ENCODE data around the gene STAP1. TPM values are rescaled to one million over a fixed set of nuclear protein-coding genes. Genes with fewer than 3 reads are reported as not detected.
"Not testable (repeated sequence)": the region's sequence is repeated elsewhere in the genome, so short reads cannot be mapped to it uniquely, and the experiment has no call there.

Gene STAP1
- total and polyA plus RNA-seq, 10 of the 15 experiments (the other 5 are each of a cell fraction or from before 2014, with no cell fraction given), result 4.6 to 19.4 (median 9.4) TPM

GRCh38 chr4:67532397-67532796, 26.1 kb upstream of the STAP1 start:
- not testable (repeated sequence) for FAIRE-seq
- peaks cover 3 to 42% of the 10 kb centered on the region in 2 experiments for H3K36me3 ChIP-seq (ENCODE audit: control insufficient read depth in 2 of 2, insufficient read depth in 2 of 2, low read length in 1 of 2)

GRCh38 chr4:67533112-67533511, 25.4 kb upstream of the STAP1 start:
- RAD21 ChIA-PET (ENCODE audit: unreplicated experiment), result no interaction called here
- CTCF ChIA-PET, result no interaction called here
- no peak overlapping the region for H3K4me3 ChIP-seq
- H3K79me2 ChIP-seq (ENCODE audit: control insufficient read depth, insufficient read depth, low read length), result no peaks in the 10 kb centered on the region
- no peaks in the 10 kb centered on the region for H4K20me1 ChIP-seq (ENCODE audit: control insufficient read depth, insufficient read depth)
- no TSS peak for BruUV-seq (replicated peaks)
- no peak overlapping the region for H2AFZ ChIP-seq (ENCODE audit: control insufficient read depth, low read depth, low read length)
- H3K27ac ChIP-seq (ENCODE audit: control insufficient read depth, insufficient read depth), result no peak overlapping the region
- WGBS (ENCODE audit: insufficient coverage, insufficient replicate concordance, low lambda C conversion rate, missing lambda C conversion rate), result 95% methylated on average over 3 of the region's 3 CpGs
- intact Hi-C loops (cut with micrococcal nuclease; ENCODE audit: unreplicated experiment) (no loop called here), in situ Hi-C loops (cut with MboI) (loop anchor here (25.0 kb wide), 1 partner anchor 1104 kb away; no protein-coding TSS in a partner anchor)
- SMC1A ChIA-PET (ENCODE audit: uncharacterized antibody, unreplicated experiment), result no interaction called here
- no peak overlapping the region for H3K9ac ChIP-seq (ENCODE audit: control insufficient read depth, insufficient read depth, low read length)
- ATAC-seq, result no peak
- FAIRE-seq, result no peak
- no peak for DNase-seq (ENCODE audit: low read depth, low spot score)
- peaks cover 12% of the 10 kb centered on the region; the same call in 2 of the 3 replicates for H3K9me3 ChIP-seq (replicated peaks; ENCODE audit: control insufficient read depth, insufficient read depth, low read length)
- no peak overlapping the region for H3K4me2 ChIP-seq (ENCODE audit: control insufficient read depth, insufficient read depth)
- no peaks in the 10 kb centered on the region for H3K27me3 ChIP-seq (replicated peaks in 1 of 2; ENCODE audit: control insufficient read depth in 2 of 2, insufficient read depth in 2 of 2, low read length in 1 of 2)
- H3K36me3 ChIP-seq (ENCODE audit: control insufficient read depth in 2 of 2, insufficient read depth in 2 of 2, low read length in 1 of 2), result peaks cover 3 to 42% of the 10 kb centered on the region in 2 experiments
- POLR2A ChIA-PET, result no interaction called here
- H3K4me1 ChIP-seq (ENCODE audit: control insufficient read depth, insufficient read depth, low read length), result no peaks in the 10 kb centered on the region
- TF ChIP-seq BACH1 (IDR thresholded peaks at IDR 0.05; ENCODE audit: borderline replicate concordance), result no peak
- no peak for TF ChIP-seq TCF3 (IDR thresholded peaks at IDR 0.05; ENCODE audit: borderline replicate concordance, insufficient read depth, low read depth, low read length)
- no peak for TF ChIP-seq EP300 (IDR thresholded peaks at IDR 0.05; ENCODE audit: borderline replicate concordance in 1 of 2, control insufficient read depth in 1 of 2, low read depth in 2 of 2, low read length in 2 of 2)
- TF ChIP-seq, protein P1, sequence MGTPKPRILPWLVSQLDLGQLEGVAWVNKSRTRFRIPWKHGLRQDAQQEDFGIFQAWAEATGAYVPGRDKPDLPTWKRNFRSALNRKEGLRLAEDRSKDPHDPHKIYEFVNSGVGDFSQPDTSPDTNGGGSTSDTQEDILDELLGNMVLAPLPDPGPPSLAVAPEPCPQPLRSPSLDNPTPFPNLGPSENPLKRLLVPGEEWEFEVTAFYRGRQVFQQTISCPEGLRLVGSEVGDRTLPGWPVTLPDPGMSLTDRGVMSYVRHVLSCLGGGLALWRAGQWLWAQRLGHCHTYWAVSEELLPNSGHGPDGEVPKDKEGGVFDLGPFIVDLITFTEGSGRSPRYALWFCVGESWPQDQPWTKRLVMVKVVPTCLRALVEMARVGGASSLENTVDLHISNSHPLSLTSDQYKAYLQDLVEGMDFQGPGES (IDR thresholded peaks at IDR 0.05), result no peak
- TF ChIP-seq, protein P2, sequence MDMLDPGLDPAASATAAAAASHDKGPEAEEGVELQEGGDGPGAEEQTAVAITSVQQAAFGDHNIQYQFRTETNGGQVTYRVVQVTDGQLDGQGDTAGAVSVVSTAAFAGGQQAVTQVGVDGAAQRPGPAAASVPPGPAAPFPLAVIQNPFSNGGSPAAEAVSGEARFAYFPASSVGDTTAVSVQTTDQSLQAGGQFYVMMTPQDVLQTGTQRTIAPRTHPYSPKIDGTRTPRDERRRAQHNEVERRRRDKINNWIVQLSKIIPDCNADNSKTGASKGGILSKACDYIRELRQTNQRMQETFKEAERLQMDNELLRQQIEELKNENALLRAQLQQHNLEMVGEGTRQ (IDR thresholded peaks at IDR 0.05; ENCODE audit: borderline replicate concordance, low read depth, low read length), result no peak
- no peak for TF ChIP-seq CEBPB (IDR thresholded peaks at IDR 0.05; ENCODE audit: borderline replicate concordance in 1 of 2, low read depth in 2 of 2, low read length in 2 of 2)
- TF ChIP-seq, protein P3, sequence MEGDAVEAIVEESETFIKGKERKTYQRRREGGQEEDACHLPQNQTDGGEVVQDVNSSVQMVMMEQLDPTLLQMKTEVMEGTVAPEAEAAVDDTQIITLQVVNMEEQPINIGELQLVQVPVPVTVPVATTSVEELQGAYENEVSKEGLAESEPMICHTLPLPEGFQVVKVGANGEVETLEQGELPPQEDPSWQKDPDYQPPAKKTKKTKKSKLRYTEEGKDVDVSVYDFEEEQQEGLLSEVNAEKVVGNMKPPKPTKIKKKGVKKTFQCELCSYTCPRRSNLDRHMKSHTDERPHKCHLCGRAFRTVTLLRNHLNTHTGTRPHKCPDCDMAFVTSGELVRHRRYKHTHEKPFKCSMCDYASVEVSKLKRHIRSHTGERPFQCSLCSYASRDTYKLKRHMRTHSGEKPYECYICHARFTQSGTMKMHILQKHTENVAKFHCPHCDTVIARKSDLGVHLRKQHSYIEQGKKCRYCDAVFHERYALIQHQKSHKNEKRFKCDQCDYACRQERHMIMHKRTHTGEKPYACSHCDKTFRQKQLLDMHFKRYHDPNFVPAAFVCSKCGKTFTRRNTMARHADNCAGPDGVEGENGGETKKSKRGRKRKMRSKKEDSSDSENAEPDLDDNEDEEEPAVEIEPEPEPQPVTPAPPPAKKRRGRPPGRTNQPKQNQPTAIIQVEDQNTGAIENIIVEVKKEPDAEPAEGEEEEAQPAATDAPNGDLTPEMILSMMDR (IDR thresholded peaks at IDR 0.05 in 2 of 3, conservative IDR thresholded peaks at IDR 0.05 in 1 of 3; ENCODE audit: control insufficient read depth in 2 of 3, extremely low read depth in 1 of 3, insufficient read depth in 1 of 3, low read depth in 3 of 3, low read length in 3 of 3), result no peak
- TF ChIP-seq SPI1 (IDR thresholded peaks at IDR 0.05; ENCODE audit: borderline replicate concordance, insufficient read depth, low read depth, low read length), result no peak
- no peak for TF ChIP-seq MLLT1 (IDR thresholded peaks at IDR 0.05)
- TF ChIP-seq NFYB (IDR thresholded peaks at IDR 0.05; ENCODE audit: insufficient read depth, low read depth, low read length), result no peak

More at GRCh38 chr4:67532397-67532796, 26.1 kb upstream of the STAP1 start:
- SMC1A ChIA-PET (ENCODE audit: uncharacterized antibody, unreplicated experiment); BruUV-seq (replicated peaks); RAD21 ChIA-PET (ENCODE audit: unreplicated experiment); H3K9ac ChIP-seq (ENCODE audit: control insufficient read depth, insufficient read depth, low read length); H3K79me2 ChIP-seq (ENCODE audit: control insufficient read depth, insufficient read depth, low read length); H3K4me3 ChIP-seq; H3K27ac ChIP-seq (ENCODE audit: control insufficient read depth, insufficient read depth); H4K20me1 ChIP-seq (ENCODE audit: control insufficient read depth, insufficient read depth); H2AFZ ChIP-seq (ENCODE audit: control insufficient read depth, low read depth, low read length); H3K4me1 ChIP-seq (ENCODE audit: control insufficient read depth, insufficient read depth, low read length); H3K27me3 ChIP-seq (replicated peaks in 1 of 2; ENCODE audit: control insufficient read depth in 2 of 2, insufficient read depth in 2 of 2, low read length in 1 of 2); CTCF ChIA-PET; intact Hi-C loops (cut with micrococcal nuclease; ENCODE audit: unreplicated experiment); H3K4me2 ChIP-seq (ENCODE audit: control insufficient read depth, insufficient read depth); ATAC-seq; DNase-seq (ENCODE audit: low read depth, low spot score): not testable (repeated sequence)
- 94% methylated on average over 4 of the region's 4 CpGs for WGBS (ENCODE audit: insufficient coverage, insufficient replicate concordance, low lambda C conversion rate, missing lambda C conversion rate)
- POLR2A ChIA-PET, result interaction anchor here (0.7 kb wide), 1 partner anchor 11 kb away, joined by 3 read pairs; no protein-coding TSS in a partner anchor
- peaks cover 12% of the 10 kb centered on the region; the same call in 2 of the 3 replicates for H3K9me3 ChIP-seq (replicated peaks; ENCODE audit: control insufficient read depth, insufficient read depth, low read length)
- in situ Hi-C loops (cut with MboI), result loop anchor here (25.0 kb wide), 1 partner anchor 1105 kb away; no protein-coding TSS in a partner anchor

Data from GM12878 (cell line).